Measurements from ENCODE around the gene LRP6.

DNA sequence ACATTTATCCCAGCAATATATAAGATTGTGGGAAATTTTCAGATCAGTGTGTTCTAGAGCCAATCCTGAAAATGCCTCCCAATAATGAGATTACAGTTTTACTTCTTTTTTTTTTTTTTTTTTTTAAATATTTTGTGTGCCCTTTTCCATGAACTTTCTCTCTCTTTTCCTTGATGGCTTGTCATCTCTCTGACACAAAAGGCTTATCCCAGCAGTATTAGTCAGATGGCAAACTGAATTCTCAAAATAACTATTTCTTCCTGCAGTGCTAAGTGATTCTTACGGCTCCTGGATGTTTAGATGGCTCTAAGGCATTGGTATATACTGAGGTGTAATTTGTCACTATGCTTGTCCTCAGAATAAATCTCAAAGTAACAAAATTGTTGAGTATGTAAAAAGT lies 86.7 kb downstream of the LRP6 start:
- TF ChIP-seq, protein P1, sequence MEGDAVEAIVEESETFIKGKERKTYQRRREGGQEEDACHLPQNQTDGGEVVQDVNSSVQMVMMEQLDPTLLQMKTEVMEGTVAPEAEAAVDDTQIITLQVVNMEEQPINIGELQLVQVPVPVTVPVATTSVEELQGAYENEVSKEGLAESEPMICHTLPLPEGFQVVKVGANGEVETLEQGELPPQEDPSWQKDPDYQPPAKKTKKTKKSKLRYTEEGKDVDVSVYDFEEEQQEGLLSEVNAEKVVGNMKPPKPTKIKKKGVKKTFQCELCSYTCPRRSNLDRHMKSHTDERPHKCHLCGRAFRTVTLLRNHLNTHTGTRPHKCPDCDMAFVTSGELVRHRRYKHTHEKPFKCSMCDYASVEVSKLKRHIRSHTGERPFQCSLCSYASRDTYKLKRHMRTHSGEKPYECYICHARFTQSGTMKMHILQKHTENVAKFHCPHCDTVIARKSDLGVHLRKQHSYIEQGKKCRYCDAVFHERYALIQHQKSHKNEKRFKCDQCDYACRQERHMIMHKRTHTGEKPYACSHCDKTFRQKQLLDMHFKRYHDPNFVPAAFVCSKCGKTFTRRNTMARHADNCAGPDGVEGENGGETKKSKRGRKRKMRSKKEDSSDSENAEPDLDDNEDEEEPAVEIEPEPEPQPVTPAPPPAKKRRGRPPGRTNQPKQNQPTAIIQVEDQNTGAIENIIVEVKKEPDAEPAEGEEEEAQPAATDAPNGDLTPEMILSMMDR (IDR thresholded peaks at IDR 0.05 in 2 of 3, conservative IDR thresholded peaks at IDR 0.05 in 1 of 3; ENCODE audit: borderline replicate concordance in 1 of 3, insufficient read depth in 1 of 3, low read depth in 2 of 3, low read length in 2 of 3) = no peak
- TF ChIP-seq, protein P2, sequence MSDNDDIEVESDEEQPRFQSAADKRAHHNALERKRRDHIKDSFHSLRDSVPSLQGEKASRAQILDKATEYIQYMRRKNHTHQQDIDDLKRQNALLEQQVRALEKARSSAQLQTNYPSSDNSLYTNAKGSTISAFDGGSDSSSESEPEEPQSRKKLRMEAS (IDR thresholded peaks at IDR 0.05) = no peak
- TF ChIP-seq EZH2 (IDR thresholded peaks at IDR 0.05) (no peak), POLR2AphosphoS5 (IDR thresholded peaks at IDR 0.05; ENCODE audit: low read depth, low read length) (no peak), JUND (IDR thresholded peaks at IDR 0.05) (no peak), POLR2A (IDR thresholded peaks at IDR 0.05; ENCODE audit: borderline replicate concordance, extremely low read depth, insufficient read depth, insufficient read length) (no peak), TCF7L2 (IDR thresholded peaks at IDR 0.05; ENCODE audit: borderline replicate concordance, extremely low read depth, insufficient read depth, insufficient read length) (no peak), EGR1 (IDR thresholded peaks at IDR 0.05; ENCODE audit: low read depth) (no peak), ZFX (IDR thresholded peaks at IDR 0.05) (no peak)
- TF ChIP-seq, protein P3, sequence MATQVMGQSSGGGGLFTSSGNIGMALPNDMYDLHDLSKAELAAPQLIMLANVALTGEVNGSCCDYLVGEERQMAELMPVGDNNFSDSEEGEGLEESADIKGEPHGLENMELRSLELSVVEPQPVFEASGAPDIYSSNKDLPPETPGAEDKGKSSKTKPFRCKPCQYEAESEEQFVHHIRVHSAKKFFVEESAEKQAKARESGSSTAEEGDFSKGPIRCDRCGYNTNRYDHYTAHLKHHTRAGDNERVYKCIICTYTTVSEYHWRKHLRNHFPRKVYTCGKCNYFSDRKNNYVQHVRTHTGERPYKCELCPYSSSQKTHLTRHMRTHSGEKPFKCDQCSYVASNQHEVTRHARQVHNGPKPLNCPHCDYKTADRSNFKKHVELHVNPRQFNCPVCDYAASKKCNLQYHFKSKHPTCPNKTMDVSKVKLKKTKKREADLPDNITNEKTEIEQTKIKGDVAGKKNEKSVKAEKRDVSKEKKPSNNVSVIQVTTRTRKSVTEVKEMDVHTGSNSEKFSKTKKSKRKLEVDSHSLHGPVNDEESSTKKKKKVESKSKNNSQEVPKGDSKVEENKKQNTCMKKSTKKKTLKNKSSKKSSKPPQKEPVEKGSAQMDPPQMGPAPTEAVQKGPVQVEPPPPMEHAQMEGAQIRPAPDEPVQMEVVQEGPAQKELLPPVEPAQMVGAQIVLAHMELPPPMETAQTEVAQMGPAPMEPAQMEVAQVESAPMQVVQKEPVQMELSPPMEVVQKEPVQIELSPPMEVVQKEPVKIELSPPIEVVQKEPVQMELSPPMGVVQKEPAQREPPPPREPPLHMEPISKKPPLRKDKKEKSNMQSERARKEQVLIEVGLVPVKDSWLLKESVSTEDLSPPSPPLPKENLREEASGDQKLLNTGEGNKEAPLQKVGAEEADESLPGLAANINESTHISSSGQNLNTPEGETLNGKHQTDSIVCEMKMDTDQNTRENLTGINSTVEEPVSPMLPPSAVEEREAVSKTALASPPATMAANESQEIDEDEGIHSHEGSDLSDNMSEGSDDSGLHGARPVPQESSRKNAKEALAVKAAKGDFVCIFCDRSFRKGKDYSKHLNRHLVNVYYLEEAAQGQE (IDR thresholded peaks at IDR 0.05; ENCODE audit: low read depth) = no peak
- TF ChIP-seq, protein P4, sequence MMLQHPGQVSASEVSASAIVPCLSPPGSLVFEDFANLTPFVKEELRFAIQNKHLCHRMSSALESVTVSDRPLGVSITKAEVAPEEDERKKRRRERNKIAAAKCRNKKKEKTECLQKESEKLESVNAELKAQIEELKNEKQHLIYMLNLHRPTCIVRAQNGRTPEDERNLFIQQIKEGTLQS (IDR thresholded peaks at IDR 0.05) = no peak

All from HCT116 (cell line).